HepG2 (cell line): ENCODE measurements around the gene NECTIN2. TPM values are rescaled to one million over a fixed set of nuclear protein-coding genes. Genes with fewer than 3 reads are reported as not detected.

Experiments
- ATAC-seq: fragments of 200-7000 bp; cut with Tn5 transposase; 3 replicates; pipeline ENCODE4 v1.9.1; 2020; ENCODE audit warnings: mild to moderate bottlenecking, moderate library complexity
- BruUV-seq: library from RNA; stranded (reverse); fragments of 400-500 nt; replicated peaks from 2 replicates; lab custom pipeline; 2021; lab: Mats Ljungman, UMichigan
- CTCF ChIA-PET: fragments of 300-600 bp; formaldehyde crosslinking; extraction: SDS; loops from one replicate; lab custom pipeline; 2021; ENCODE audit warnings: low total read pairs, inconsistent platforms, low intra/inter-chr PET ratio; lab: Yijun Ruan, JAX
- POLR2A ChIA-PET: fragments of 350-600 bp; sonication (Branson Sonifier 250); formaldehyde crosslinking; loops from one replicate; lab custom pipeline; 2020; ENCODE audit warnings: antibody characterized with exemption, inconsistent platforms; lab: Yijun Ruan, JAX
- DNase-seq: peaks from one replicate; pipeline ENCODE4 v3.0.0-alpha.2; 2015; ENCODE audit warnings: low spot score
- FAIRE-seq: peaks from 3 replicates; lab custom pipeline; 2011; peaks lifted over from hg19 to GRCh38; lab: Jason Lieb, UNC
- H2AFZ ChIP-seq: one replicate; pipeline ENCODE4 v1.6.1; 2011; ENCODE audit warnings: low read length, inconsistent platforms
- H3K27ac ChIP-seq: fragments of 300-600 bp; 3 replicates; pipeline ENCODE4 v1.8.0; 2011; ENCODE audit warnings: mixed run types, mild to moderate bottlenecking, mixed read lengths, low read length, inconsistent platforms; ENCODE audit not compliant: insufficient read depth; ENCODE audit errors: extremely low read length
- H3K27me3 ChIP-seq, 2 experiments: fragments of 200-600 bp in 1 of 2; 2 replicates in 1 of 2; 3 replicates in 1 of 2; pipeline versions ENCODE4 v1.6.0 to v1.8.0; 2011; ENCODE audit warnings: low read length in 2 of 2, mild to moderate bottlenecking in 2 of 2, moderate library complexity in 2 of 2, inconsistent platforms in 1 of 2; ENCODE audit not compliant: insufficient read depth in 2 of 2, control insufficient read depth in 1 of 2
- H3K36me3 ChIP-seq, 2 experiments: fragments of 200-600 bp in 1 of 2; replicated peaks in 1 of 2; 2 replicates in 1 of 2; 3 replicates in 1 of 2; pipeline versions ENCODE4 v1.5.1 to v1.8.0; 2011; ENCODE audit warnings: low read length in 2 of 2, inconsistent platforms in 1 of 2; ENCODE audit not compliant: insufficient read depth in 2 of 2, control insufficient read depth in 1 of 2
- H3K4me1 ChIP-seq: 2 replicates; pipeline ENCODE4 v1.5.1; 2012; ENCODE audit warnings: low read length, inconsistent platforms; ENCODE audit not compliant: insufficient read depth
- H3K4me2 ChIP-seq: 2 replicates; pipeline ENCODE4 v1.6.0; 2011; ENCODE audit warnings: low read depth, low read length, inconsistent platforms
- H3K4me3 ChIP-seq, 3 experiments: fragments of 200-600 bp in 1 of 3; sonication (generic), shearing (Covaris generic) in 1 of 3; replicated peaks in 1 of 3; 2 replicates each; pipeline ENCODE4 v1.5.1; 2011 to 2016; ENCODE audit warnings: low read length in 3 of 3, inconsistent platforms in 2 of 3, low read depth in 2 of 3, mild to moderate bottlenecking in 2 of 3, control low read depth in 1 of 3, mixed read lengths in 1 of 3; ENCODE audit not compliant: insufficient read depth in 1 of 3
- H3K79me2 ChIP-seq: one replicate; pipeline ENCODE4 v1.6.1; 2011; ENCODE audit warnings: low read length, inconsistent platforms; ENCODE audit not compliant: insufficient read depth
- H3K9ac ChIP-seq: 2 replicates; pipeline ENCODE4 v1.6.0; 2011; ENCODE audit warnings: mild to moderate bottlenecking, low read depth, low read length, inconsistent platforms; ENCODE audit not compliant: insufficient read depth
- H3K9me3 ChIP-seq: 2 replicates; pipeline ENCODE4 v1.5.1; 2012; ENCODE audit warnings: mild to moderate bottlenecking, low read length
- H4K20me1 ChIP-seq: 2 replicates; pipeline ENCODE4 v1.6.0; 2011; ENCODE audit warnings: inconsistent platforms, mild to moderate bottlenecking, low read length, moderate library complexity; ENCODE audit not compliant: insufficient read depth
- AGO2 ChIP-seq: fragments of 200-400 bp; formaldehyde crosslinking; optimal IDR thresholded peaks from 2 replicates; pipeline ENCODE3; 2017; ENCODE audit warnings: mild to moderate bottlenecking, low read depth, low read length, moderate library complexity
- MEIS1 ChIP-seq: sonication (generic); formaldehyde crosslinking; IDR thresholded peaks from 2 replicates; pipeline ENCODE4 v1.9.0; 2021; ENCODE audit warnings: mild to moderate bottlenecking, missing genetic modification reagents, moderate library complexity, borderline replicate concordance
- SAP130 ChIP-seq: IDR thresholded peaks from 2 replicates; pipeline ENCODE4 v1.6.1; 2016; ENCODE audit warnings: low read depth
- ZBTB38 ChIP-seq: sonication (generic); formaldehyde crosslinking; IDR thresholded peaks from 2 replicates; pipeline ENCODE4 v1.5.1; 2020; ENCODE audit warnings: mild to moderate bottlenecking, missing genetic modification reagents
- ZFP90 ChIP-seq: sonication (generic); formaldehyde crosslinking; IDR thresholded peaks from 2 replicates; pipeline ENCODE4 v1.8.0; 2022; ENCODE audit warnings: missing genetic modification reagents, mild to moderate bottlenecking, inconsistent platforms, borderline replicate concordance
- WGBS: methylation state at CpG from one replicate; pipeline ENCODE4 v1.1.6; 2017; ENCODE audit warnings: low lambda C conversion rate; 5-methylcytosine and 5-hydroxymethylcytosine counted together
- in situ Hi-C: cut with HindIII; loops from 2 replicates; pipeline ENCODE4 v1.10.0; 2017; ENCODE audit warnings: low pct_unique_long_range_greater_than_20kb; ENCODE audit not compliant: extremely low pct_ligation_motif_present
- intact Hi-C: fragments of 100-400 bp; cut with micrococcal nuclease; formaldehyde crosslinking; loops from one replicate; pipeline ENCODE4 v1.10.0; 2022; ENCODE audit not compliant: unreplicated experiment
- polyA plus RNA-seq, 8 experiments: library from polyadenylated mRNA; depleted of rRNA in 3 of 8; stranded (reverse) in 7 of 8; unstranded in 1 of 8; fragments of >200 nt; fragmentation: Illumina TruSeq in 4 of 8; extraction: Trizol in 4 of 8; gene quantifications; 2 replicates each; pipeline versions ENCODE4 v1.2.1 to v1.2.3, GENCODE V29; 2011 to 2016; ENCODE audit warnings: low read depth in 4 of 8, missing spikeins in 1 of 8, mixed read lengths in 1 of 8; ENCODE audit not compliant: insufficient read depth in 1 of 8
- total RNA-seq, 5 experiments: library from RNA; depleted of rRNA; stranded (reverse); fragments of >200 nt; fragmentation: Illumina TruSeq; extraction: Trizol; gene quantifications; 2 replicates each; pipeline ENCODE4 v1.2.3, GENCODE V29; 2016; ENCODE audit warnings: low read depth in 1 of 5
- TF ChIP-seq, protein P1 (sequence below), 2 experiments: IDR thresholded peaks; 2 replicates each; pipeline ENCODE4 v1.6.1; 2011 to 2012; ENCODE audit warnings: low read length in 2 of 2, borderline replicate concordance in 1 of 2, low read depth in 1 of 2, mild to moderate bottlenecking in 1 of 2, moderate library complexity in 1 of 2
- TF ChIP-seq, protein P2 (sequence below): sonication (generic); formaldehyde crosslinking; IDR thresholded peaks from 2 replicates; pipeline ENCODE4 v1.8.1; 2023; ENCODE audit warnings: mild to moderate bottlenecking, missing genetic modification reagents
- TF ChIP-seq, protein P3 (sequence below): sonication (generic); formaldehyde crosslinking; IDR thresholded peaks from 2 replicates; pipeline ENCODE4 v1.8.1; 2023; ENCODE audit warnings: mild to moderate bottlenecking, missing genetic modification reagents

NECTIN2 gene
- total and polyA plus RNA-seq, 2 of the 13 experiments (the other 11 are each of a cell fraction or from before 2014, with no cell fraction given) = 75.4 to 114 TPM

DNA sequence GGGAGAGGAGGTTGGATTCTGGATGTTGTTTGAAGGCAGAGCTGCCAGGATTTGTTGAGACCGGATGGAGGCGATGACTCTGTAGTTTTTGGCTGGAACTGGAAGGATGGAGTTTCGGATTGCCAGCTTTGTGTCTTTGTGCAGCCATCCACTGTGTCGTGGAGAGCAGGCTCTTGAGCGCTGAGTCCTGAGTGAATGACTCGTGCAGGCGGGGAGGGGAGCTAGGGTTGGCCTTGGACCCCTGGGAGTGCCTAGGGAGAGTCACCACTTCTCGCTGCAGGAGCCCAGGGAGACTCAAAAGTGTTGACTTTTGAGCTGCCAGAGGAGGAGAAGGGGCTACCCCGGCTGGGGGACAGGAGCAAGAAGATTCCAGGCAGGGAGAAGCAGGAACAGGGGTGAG lies 48.8 kb downstream of the NECTIN2 start (continued):
- TF ChIP-seq, protein P1, sequence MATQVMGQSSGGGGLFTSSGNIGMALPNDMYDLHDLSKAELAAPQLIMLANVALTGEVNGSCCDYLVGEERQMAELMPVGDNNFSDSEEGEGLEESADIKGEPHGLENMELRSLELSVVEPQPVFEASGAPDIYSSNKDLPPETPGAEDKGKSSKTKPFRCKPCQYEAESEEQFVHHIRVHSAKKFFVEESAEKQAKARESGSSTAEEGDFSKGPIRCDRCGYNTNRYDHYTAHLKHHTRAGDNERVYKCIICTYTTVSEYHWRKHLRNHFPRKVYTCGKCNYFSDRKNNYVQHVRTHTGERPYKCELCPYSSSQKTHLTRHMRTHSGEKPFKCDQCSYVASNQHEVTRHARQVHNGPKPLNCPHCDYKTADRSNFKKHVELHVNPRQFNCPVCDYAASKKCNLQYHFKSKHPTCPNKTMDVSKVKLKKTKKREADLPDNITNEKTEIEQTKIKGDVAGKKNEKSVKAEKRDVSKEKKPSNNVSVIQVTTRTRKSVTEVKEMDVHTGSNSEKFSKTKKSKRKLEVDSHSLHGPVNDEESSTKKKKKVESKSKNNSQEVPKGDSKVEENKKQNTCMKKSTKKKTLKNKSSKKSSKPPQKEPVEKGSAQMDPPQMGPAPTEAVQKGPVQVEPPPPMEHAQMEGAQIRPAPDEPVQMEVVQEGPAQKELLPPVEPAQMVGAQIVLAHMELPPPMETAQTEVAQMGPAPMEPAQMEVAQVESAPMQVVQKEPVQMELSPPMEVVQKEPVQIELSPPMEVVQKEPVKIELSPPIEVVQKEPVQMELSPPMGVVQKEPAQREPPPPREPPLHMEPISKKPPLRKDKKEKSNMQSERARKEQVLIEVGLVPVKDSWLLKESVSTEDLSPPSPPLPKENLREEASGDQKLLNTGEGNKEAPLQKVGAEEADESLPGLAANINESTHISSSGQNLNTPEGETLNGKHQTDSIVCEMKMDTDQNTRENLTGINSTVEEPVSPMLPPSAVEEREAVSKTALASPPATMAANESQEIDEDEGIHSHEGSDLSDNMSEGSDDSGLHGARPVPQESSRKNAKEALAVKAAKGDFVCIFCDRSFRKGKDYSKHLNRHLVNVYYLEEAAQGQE (IDR thresholded peaks at IDR 0.05; ENCODE audit: borderline replicate concordance in 1 of 2, low read depth in 1 of 2, low read length in 2 of 2) = no peak
- TF ChIP-seq, protein P2, sequence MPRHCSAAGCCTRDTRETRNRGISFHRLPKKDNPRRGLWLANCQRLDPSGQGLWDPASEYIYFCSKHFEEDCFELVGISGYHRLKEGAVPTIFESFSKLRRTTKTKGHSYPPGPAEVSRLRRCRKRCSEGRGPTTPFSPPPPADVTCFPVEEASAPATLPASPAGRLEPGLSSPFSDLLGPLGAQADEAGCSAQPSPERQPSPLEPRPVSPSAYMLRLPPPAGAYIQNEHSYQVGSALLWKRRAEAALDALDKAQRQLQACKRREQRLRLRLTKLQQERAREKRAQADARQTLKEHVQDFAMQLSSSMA (CRISPR knock-in tag) = no peak
- TF ChIP-seq ZBTB38 (CRISPR knock-in tag) (peak; percentile 90), SAP130 (0 out of 2 replicates have a peak, but pooled peaks have one; percentile 9), ZFP90 (CRISPR knock-in tag) (no peak)

DNA sequence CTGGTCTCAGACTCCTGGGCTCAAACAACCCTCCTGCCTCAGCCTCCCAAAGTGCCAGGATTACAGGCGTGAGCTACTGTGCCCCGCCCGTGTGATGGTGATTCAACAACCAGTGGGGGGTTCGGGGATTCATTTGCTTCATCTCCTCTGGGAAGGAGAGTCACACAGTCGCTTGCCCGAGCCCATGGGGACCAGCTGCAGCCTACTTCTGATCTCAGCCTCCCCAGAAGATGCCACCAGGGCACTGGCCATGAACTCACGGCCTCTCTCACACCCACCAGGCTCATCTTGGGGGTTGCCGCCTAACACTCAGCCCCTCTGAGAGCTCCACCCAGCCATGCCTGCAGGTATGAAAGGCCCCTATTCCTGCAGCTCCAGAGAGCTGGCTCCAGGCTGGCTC lies 51.7 kb downstream of the NECTIN2 start:
- DNase-seq = no peak
- no peak for ATAC-seq
- Histone ChIP-seq H2AFZ (no peak overlapping the region), H3K9me3 (no peaks in the 10 kb centered on the region), H3K27me3 (no peaks in the 10 kb centered on the region), H3K4me3 (no peak overlapping the region), H3K4me2 (no peak overlapping the region), H3K79me2 (peaks cover 28% of the 10 kb centered on the region), H3K9ac (no peak overlapping the region), H3K36me3 (peaks cover 60 to 80% of the 10 kb centered on the region in 2 experiments), H3K4me1 (peaks cover 16% of the 10 kb centered on the region), H4K20me1 (no peaks in the 10 kb centered on the region), H3K27ac (no peak overlapping the region)
- intact Hi-C loops = no loop called here
- no peak for FAIRE-seq
- 98% methylated on average over 7 of the region's 8 CpGs for WGBS
- ChIA-PET CTCF (no interaction called here), POLR2A (no interaction called here)
- in situ Hi-C loops = no loop called here
- BruUV-seq = no TSS peak
- TF ChIP-seq AGO2 (peak; percentile 44), MEIS1 (CRISPR knock-in tag) (no peak)
- TF ChIP-seq, protein P3, sequence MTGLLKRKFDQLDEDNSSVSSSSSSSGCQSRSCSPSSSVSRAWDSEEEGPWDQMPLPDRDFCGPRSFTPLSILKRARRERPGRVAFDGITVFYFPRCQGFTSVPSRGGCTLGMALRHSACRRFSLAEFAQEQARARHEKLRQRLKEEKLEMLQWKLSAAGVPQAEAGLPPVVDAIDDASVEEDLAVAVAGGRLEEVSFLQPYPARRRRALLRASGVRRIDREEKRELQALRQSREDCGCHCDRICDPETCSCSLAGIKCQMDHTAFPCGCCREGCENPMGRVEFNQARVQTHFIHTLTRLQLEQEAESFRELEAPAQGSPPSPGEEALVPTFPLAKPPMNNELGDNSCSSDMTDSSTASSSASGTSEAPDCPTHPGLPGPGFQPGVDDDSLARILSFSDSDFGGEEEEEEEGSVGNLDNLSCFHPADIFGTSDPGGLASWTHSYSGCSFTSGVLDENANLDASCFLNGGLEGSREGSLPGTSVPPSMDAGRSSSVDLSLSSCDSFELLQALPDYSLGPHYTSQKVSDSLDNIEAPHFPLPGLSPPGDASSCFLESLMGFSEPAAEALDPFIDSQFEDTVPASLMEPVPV (CRISPR knock-in tag) = no peak
